CD4-positive, alpha-beta T cell treated with Interleukin-17A for 1 hour (primary cell): ENCODE results near the gene FOXJ3.

Source experiments
- DNase-seq: peaks from one replicate; pipeline ENCODE4 v3.0.0-alpha.2; 2020

FOXJ3 gene

DNA sequence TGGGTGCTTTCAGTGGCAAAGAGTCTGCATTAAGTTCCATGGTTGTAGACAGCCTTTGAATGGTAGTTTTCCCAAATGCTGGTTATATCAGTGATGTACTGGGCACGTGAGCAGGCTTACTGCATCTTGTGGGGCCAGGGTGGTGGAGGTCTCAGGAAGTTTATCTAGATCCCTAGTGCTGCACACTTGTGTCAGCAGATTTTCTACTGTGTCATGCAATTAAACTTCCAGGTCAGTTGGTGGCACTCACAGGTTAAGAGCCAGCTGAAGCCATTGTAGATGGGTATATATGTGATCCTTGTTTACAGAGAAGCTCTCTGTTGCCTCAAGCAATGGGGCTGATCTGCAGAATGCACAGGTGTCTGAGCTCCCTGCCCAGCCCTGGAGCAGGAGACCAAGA is 33.0 kb downstream of the FOXJ3 start:
- DNase-seq: no peak

DNA sequence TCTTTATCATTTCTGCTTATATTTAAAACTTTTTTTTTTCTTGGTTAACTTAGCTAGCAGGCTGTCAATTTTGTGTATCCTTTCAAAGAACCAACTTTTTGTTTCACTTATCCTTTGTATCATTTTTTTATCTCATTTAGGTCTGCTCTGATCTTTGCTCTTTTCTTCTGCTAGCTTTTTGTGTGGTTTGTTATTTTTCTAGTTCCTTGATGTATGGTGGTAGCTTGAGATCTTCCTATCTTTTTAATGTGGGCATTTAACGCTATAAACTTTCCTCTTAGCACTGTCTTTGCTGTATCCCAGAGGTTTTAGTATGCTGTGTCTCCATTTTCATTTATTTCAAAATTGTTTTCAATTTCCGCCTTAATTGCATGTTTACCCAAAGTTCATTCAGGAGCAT is 36.5 kb downstream of the FOXJ3 start:
- DNase-seq: no peak

DNA sequence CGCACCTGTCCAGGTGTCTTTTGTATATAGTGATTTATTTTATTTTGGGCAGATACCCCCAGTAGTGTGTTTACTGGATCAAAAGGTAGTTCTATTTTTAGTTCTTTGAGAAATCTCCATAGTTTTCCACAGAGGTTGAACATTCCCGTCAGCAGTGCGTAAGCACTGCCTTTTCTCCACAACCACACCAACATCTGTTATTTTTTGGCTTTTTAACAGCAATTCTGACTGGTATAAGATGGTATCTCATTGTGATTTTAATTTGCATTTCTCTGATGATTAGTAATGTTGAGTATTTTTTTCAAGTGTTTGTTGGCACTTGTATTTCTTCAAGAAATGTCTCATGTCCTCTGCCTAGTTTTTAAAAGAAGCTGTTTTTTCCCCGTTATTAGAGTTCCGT is 39.2 kb downstream of the FOXJ3 start:
- DNase-seq: no peak

DNA sequence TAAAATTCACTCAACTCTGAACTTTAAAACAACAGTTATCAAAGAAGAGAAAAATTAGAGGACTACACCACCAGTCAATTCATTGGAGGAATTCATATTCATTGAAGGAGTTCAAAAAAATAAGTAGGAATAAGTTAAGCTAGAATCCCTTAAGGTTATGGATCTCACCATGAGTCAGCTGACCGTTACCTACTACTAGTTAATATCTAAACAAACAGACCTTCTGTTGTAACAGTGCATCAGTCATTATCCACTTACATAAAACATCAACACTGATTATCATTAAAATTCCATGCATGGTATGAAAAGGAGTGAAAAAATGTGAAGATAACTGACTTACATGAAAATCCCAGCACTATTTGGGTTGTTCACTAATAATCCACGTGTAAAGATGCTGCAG is 44.9 kb downstream of the FOXJ3 start:
- no peak for DNase-seq

GRCh38 chr1:42288311-42288985 is 46.6 kb downstream of the FOXJ3 start:
- DNase-seq: no peak

DNA sequence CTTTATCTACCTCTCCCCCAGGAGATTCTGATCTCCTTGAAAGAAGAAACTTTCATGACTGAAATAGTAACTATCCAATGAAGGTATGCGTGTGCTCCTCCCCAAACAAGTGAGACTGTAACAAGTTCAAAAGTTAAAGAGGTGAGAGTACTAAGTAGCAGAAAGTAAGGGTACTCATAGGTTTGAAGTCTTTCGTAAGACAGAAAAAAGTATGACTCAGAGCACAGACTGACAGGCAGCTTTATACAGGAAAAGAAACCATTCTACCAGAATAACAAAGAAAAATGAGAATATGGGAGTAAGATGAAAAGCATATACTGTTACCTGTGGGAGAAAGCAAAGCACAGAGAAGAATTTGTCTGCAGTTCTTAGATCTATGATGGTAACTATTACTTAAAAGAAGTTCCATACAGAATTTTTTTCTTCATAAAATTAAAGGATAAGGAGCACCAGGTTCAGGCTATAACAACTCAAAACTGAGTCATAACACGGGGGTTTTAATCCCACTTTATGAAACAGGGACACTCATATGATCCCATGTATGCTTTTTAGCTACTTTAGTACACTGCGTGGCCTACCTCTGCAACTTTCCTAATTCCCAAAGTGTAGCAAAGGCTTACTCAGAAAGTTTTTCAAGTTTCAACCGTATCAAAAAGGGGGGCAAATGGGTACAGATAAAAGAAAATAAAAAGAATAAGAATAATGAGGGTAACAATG is 52.0 kb downstream of the FOXJ3 start:
- no peak for DNase-seq

GRCh38 chr1:42282024-42282579 is 52.9 kb downstream of the FOXJ3 start:
- DNase-seq: no peak

GRCh38 chr1:42280821-42281220 is 54.2 kb downstream of the FOXJ3 start:
- no peak for DNase-seq

- DNase-seq: no peak
Observed at GRCh38 chr1:42279055-42279454, 56.0 kb downstream of the FOXJ3 start.

- no peak for DNase-seq
Observed at GRCh38 chr1:42272920-42273319, 62.1 kb downstream of the FOXJ3 start.

DNA sequence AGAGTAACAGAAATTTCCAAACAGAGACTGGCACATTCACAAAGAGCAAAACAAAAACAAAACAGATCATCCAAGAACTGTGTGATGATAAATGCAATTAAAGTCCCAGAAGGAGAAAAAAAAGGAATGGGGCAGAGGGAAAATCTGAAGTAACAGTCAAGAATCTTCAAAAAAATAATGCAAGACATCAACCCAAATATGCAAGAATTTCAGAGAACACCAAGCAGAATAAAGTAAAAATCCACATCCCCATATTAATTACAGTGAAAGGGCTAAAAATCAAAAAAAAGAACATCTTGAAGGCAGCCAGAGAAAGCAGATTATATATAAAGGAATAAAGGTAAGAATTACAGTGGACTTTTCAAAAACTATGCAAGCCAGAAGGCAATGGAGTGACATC is 67.1 kb downstream of the FOXJ3 start:
- DNase-seq: no peak

- no peak for DNase-seq
Observed at GRCh38 chr1:42266253-42267135, 68.5 kb downstream of the FOXJ3 start.

GRCh38 chr1:42264511-42265190 is 70.4 kb downstream of the FOXJ3 start:
- DNase-seq: no peak

GRCh38 chr1:42263019-42263418 is 72.0 kb downstream of the FOXJ3 start:
- DNase-seq: no peak

DNA sequence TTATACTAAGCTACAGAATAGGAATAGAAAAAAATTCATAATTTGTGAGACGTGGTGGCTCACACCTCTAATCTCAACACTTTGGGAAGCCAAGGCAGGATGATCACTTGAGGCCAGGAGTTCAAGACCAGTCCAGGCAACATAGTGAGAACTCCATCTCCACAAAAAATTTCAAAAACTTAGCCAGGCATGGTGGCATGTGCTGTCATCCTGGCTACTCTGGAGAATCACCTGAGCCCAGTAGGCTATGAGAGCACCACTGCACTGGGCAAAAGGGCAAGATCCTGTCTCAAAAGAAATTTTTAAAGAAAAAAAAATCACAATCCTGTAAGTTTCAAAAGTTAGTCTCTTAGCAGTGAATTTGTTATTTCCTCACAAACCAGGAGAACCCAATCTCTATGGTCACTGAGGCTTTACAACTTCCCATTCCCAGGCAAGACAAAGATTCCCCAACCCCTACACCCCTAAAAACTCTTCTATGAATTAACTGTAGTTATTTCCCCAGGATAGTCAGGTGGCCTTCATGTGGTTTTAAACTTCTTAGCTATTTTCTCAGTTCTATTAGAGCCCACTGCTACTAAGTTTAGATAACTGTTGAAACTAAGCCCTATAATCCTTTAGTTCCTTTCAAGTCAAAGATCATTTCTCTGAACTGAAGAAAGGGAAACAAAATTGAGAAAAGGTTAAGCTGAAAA is 74.5 kb downstream of the FOXJ3 start:
- DNase-seq: no peak

- DNase-seq: no peak
Observed at GRCh38 chr1:42259739-42260064, 75.3 kb downstream of the FOXJ3 start.

- DNase-seq: no peak
Observed at GRCh38 chr1:42259059-42259738, 75.8 kb downstream of the FOXJ3 start.

- no peak for DNase-seq
Observed at GRCh38 chr1:42258218-42258617, 76.8 kb downstream of the FOXJ3 start.

GRCh38 chr1:42251042-42251441 is 84.0 kb downstream of the FOXJ3 start:
- no peak for DNase-seq

GRCh38 chr1:42250164-42250563 is 84.9 kb downstream of the FOXJ3 start:
- DNase-seq: no peak

DNA sequence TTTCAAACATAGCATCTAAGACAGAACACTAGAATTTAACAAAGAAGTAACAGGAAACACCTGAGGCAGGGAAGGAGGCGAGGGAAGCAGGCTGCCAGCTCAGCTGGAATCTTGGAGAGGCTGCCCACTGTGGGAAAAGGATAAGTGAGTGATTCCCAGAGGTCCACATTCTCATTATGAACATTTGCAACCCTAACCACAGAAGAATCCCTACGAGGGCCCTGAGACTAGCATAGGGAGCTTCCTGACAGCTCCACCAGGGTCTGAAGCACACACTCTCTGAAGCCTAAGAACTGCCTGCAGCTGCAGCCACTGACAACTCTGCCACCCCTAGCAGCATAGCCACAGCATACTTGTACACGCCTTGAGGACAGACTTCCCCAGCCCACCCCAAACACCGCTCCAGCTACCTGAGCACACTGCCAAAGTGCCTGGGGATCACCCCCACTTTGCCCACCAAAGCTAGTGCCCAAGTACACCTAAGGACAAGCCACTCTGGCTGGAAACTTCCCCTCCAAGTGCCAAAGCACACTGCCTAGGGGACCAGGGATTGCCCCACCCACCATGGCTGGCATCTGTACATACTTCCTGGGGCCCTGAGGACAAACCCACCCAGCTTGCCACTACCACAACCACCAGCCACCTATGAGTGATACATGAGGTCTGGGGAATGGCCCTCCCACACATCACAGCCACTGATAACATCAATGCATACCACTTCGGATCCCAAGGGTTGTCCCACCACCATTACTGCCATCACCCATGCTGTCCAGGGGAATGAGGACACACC is 93.9 kb downstream of the FOXJ3 start:
- DNase-seq: no peak
